ENCODE measurements around the gene RTTN.

The RTTN gene

DNA sequence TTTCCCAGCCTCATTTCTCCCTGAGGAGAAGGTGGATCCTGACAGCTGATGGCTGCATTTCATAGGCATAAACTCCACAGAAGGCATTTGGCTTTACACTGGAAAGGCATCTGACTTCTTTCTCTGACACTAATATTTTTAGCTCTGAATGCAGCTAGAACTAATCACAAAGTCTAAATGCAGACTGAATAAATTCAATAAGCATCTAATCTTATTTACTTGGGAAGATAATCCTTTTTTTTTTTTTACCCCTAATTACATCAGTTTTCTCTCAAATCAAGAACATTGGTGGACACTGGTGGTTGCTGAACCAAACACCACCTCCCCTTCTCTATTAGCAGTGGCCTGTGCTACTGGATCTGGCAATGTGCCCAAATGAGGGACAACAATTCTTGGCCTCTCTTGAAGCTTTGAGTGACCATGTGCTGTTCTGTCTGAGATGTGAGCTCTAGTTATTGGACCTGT lies 206.9 kb downstream of the RTTN start:
- no peaks in the 10 kb centered on the region for H3K36me3 ChIP-seq
- TF ChIP-seq, protein P1, sequence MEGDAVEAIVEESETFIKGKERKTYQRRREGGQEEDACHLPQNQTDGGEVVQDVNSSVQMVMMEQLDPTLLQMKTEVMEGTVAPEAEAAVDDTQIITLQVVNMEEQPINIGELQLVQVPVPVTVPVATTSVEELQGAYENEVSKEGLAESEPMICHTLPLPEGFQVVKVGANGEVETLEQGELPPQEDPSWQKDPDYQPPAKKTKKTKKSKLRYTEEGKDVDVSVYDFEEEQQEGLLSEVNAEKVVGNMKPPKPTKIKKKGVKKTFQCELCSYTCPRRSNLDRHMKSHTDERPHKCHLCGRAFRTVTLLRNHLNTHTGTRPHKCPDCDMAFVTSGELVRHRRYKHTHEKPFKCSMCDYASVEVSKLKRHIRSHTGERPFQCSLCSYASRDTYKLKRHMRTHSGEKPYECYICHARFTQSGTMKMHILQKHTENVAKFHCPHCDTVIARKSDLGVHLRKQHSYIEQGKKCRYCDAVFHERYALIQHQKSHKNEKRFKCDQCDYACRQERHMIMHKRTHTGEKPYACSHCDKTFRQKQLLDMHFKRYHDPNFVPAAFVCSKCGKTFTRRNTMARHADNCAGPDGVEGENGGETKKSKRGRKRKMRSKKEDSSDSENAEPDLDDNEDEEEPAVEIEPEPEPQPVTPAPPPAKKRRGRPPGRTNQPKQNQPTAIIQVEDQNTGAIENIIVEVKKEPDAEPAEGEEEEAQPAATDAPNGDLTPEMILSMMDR (IDR thresholded peaks at IDR 0.05) = no peak
- no peak overlapping the region for H3K27ac ChIP-seq
- no peaks in the 10 kb centered on the region for H3K27me3 ChIP-seq
- no peaks in the 10 kb centered on the region for H3K9me3 ChIP-seq
- H3K4me1 ChIP-seq (ENCODE audit: control insufficient read depth in 1 of 2, insufficient read depth in 1 of 2, low read depth in 1 of 2, low read length in 1 of 2) = no peaks in the 10 kb centered on the region
- no peak overlapping the region for H3K4me3 ChIP-seq (ENCODE audit: low read depth in 1 of 2, low read length in 1 of 2)

DNA sequence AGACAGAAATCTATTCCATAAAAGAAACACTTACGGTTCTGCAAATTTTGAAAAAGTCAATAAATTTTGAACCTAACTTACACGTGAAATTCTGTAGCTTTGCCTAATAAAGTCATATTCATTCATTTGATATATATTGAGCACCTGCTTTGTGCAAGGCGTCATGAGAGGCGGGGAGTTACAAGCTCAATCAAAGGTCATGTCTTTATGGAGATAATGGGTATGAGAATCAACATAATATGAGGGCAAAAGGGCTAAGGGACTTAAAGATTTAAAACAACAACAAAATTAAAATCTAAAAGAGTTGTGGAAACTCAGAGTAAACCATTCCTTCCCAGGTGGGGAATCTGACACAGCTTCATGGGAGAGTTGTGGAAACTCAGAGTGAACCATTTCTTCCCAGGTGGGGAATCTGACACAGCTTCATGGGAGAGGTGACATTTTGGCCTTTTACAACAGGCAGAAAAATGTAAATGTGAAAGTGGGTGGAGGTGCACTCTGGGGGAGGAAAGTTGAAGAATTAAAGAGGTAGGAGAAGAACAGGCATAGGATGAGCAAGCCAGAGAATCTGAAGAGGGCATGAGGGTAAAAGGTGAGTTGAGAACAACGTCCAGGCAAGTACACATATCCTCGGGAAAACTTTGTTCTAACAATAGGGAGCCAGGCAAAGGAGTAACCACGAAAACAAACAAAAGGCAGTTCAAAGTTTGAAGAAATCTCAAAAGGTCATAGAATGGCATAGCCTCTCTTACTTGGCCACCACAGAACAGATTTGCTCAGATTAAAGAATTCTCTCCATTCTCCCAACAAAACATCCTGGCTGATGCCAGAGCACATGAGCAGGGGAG lies 208.3 kb downstream of the RTTN start:
- Histone ChIP-seq H3K4me1 (ENCODE audit: control insufficient read depth in 1 of 2, insufficient read depth in 1 of 2, low read depth in 1 of 2, low read length in 1 of 2) (no peaks in the 10 kb centered on the region), H3K27me3 (no peaks in the 10 kb centered on the region), H3K36me3 (no peaks in the 10 kb centered on the region), H3K4me3 (ENCODE audit: low read depth in 1 of 2, low read length in 1 of 2) (no peak overlapping the region), H3K9me3 (no peaks in the 10 kb centered on the region), H3K27ac (no peak overlapping the region)
- TF ChIP-seq, protein P1 (IDR thresholded peaks at IDR 0.05) = no peak

DNA sequence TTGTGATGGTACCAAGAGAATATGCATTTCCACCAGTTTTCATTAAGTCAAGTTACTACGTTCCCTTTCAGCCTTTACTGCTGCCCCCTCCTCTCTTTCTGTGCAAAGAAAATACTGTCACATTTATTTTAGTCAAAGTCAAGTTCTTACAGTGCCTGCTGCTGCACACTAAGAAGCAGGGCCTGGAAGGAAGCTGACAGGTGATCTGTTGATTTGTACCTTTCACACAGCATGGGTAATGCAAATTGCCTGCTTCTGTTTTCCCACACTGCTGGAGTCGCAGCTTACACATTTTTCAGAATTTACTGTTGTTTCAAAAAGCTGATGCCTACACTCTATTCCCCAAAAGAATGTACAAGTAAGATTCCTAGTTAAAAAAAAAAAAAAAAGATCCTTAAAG lies 209.1 kb downstream of the RTTN start:
- Histone ChIP-seq H3K9me3 (no peaks in the 10 kb centered on the region), H3K27ac (no peak overlapping the region), H3K36me3 (no peaks in the 10 kb centered on the region), H3K27me3 (no peaks in the 10 kb centered on the region), H3K4me3 (ENCODE audit: low read depth in 1 of 2, low read length in 1 of 2) (no peak overlapping the region), H3K4me1 (ENCODE audit: control insufficient read depth in 1 of 2, insufficient read depth in 1 of 2, low read depth in 1 of 2, low read length in 1 of 2) (no peaks in the 10 kb centered on the region)
- TF ChIP-seq, protein P1 (IDR thresholded peaks at IDR 0.05) = no peak

DNA sequence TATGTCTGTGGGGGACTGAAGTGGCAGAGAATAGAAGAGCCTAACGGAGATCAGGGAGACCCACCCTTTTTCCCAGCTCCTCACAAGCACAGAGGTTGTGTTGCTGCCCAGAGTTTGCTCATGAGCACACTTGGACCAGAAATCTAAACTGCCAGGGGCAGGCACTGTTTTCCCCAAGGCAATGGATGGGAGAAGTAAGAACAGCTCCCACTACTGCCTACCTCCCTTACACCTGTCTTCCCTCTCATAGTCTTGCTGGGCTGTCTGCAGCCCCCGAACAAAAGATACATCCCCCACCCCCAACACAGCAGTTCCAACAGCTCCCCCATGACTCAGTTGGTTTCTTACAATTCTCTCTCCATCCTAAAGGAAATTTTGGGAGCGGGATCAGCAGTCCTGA lies 209.7 kb downstream of the RTTN start:
- Histone ChIP-seq H3K9me3 (no peaks in the 10 kb centered on the region), H3K27ac (no peak overlapping the region), H3K4me1 (ENCODE audit: control insufficient read depth in 1 of 2, insufficient read depth in 1 of 2, low read depth in 1 of 2, low read length in 1 of 2) (no peaks in the 10 kb centered on the region), H3K4me3 (ENCODE audit: low read depth in 1 of 2, low read length in 1 of 2) (no peak overlapping the region), H3K27me3 (no peaks in the 10 kb centered on the region), H3K36me3 (no peaks in the 10 kb centered on the region)
- TF ChIP-seq, protein P1 (IDR thresholded peaks at IDR 0.05) = no peak

DNA sequence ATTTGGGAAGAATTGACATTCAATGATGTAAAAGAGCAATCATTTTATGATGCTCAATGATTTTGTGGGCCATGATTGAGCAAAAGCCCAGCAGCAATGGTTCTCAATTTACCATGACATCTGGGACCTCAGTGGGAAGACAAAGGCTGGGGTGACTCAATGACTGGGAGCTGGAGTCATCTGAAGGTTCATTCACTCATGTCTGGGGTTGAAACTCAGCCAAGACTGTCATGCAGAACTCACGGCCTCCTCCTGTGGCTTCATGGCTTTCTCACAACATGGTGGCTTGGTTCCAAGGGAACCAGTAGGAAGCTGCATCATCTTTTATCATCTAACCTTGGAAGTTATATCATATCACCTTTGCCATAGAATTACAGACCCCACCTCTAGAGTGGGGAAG lies 212.7 kb downstream of the RTTN start:
- TF ChIP-seq, protein P1 (IDR thresholded peaks at IDR 0.05) = no peak
- no peaks in the 10 kb centered on the region for H3K9me3 ChIP-seq
- no peaks in the 10 kb centered on the region for H3K4me1 ChIP-seq (ENCODE audit: control insufficient read depth in 1 of 2, insufficient read depth in 1 of 2, low read depth in 1 of 2, low read length in 1 of 2)
- no peaks in the 10 kb centered on the region for H3K36me3 ChIP-seq
- H3K27ac ChIP-seq = no peak overlapping the region
- H3K4me3 ChIP-seq (ENCODE audit: low read depth in 1 of 2, low read length in 1 of 2) = no peak overlapping the region
- H3K27me3 ChIP-seq = no peaks in the 10 kb centered on the region

Measured in neutrophil (primary cell).